ENCODE measurements around the gene HPN. TPM values are rescaled to one million over a fixed set of nuclear protein-coding genes. Genes with fewer than 3 reads are reported as not detected.

HPN gene
- total and polyA plus RNA-seq, 10 of the 15 experiments (the other 5 are each of a cell fraction or from before 2014, with no cell fraction given) = 0.21 to 0.35 TPM; not detected in 8

DNA sequence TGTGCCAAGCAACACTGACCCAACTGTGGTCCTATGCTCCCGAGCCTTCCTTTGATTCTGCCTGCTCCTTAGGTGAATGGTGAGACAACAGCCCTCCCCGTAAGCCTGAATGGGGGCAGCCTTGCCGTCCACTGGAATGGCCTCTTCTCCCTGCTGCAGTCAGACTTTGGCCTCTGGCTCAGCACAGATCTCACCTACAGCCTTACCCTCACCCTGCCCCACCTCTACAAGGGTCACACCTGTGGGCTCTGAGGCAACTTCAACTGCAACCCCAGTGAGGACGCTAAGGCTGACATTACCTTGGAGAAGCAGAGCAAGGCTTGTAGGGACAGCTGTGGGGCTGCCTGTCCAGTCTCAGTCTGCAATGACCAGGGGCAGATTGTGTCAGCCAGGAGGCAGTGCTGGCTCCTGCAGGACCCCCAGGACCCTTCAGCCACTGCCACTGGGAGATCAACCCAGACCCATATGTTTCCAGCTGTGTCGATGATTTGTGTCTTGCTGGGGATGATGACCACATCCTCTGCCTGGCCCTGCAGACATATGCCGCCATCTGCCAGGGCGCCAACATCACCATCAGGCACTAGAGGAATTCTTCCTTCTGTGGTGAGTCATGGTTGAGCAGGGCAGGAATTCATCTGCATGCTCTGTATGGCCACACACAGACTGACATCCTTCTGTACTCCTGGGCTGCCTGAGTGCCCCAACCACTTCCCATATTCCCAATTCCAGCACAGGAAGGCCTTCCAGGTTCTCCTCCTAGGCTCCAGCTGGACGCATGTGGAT, 46.8 kb downstream of the HPN start:
- no peaks in the 10 kb centered on the region; a peak in 1 of 4 replicates for H3K27me3 ChIP-seq (replicated peaks in 1 of 2; ENCODE audit: control insufficient read depth in 2 of 2, insufficient read depth in 2 of 2, low read length in 1 of 2)
- H3K4me3 ChIP-seq = no peak overlapping the region
- no peaks in the 10 kb centered on the region for H4K20me1 ChIP-seq (ENCODE audit: control insufficient read depth, insufficient read depth)
- in situ Hi-C loops (cut with MboI) (no loop called here), intact Hi-C loops (cut with micrococcal nuclease; ENCODE audit: unreplicated experiment) (no loop called here)
- H2AFZ ChIP-seq (ENCODE audit: control insufficient read depth, low read depth, low read length) = no peak overlapping the region
- H3K36me3 ChIP-seq (ENCODE audit: control insufficient read depth in 2 of 2, insufficient read depth in 2 of 2, low read length in 1 of 2) = no peaks in the 10 kb centered on the region
- no peak for DNase-seq (ENCODE audit: low read depth, low spot score)
- FAIRE-seq = no peak
- no peak for TF ChIP-seq HDGF (IDR thresholded peaks at IDR 0.05)
- TF ChIP-seq TBL1XR1 (IDR thresholded peaks at IDR 0.05; ENCODE audit: low read depth, low read length) = no peak
- TF ChIP-seq SIN3A (IDR thresholded peaks at IDR 0.05; ENCODE audit: low read depth, low read length) = no peak
- TF ChIP-seq, protein P1, sequence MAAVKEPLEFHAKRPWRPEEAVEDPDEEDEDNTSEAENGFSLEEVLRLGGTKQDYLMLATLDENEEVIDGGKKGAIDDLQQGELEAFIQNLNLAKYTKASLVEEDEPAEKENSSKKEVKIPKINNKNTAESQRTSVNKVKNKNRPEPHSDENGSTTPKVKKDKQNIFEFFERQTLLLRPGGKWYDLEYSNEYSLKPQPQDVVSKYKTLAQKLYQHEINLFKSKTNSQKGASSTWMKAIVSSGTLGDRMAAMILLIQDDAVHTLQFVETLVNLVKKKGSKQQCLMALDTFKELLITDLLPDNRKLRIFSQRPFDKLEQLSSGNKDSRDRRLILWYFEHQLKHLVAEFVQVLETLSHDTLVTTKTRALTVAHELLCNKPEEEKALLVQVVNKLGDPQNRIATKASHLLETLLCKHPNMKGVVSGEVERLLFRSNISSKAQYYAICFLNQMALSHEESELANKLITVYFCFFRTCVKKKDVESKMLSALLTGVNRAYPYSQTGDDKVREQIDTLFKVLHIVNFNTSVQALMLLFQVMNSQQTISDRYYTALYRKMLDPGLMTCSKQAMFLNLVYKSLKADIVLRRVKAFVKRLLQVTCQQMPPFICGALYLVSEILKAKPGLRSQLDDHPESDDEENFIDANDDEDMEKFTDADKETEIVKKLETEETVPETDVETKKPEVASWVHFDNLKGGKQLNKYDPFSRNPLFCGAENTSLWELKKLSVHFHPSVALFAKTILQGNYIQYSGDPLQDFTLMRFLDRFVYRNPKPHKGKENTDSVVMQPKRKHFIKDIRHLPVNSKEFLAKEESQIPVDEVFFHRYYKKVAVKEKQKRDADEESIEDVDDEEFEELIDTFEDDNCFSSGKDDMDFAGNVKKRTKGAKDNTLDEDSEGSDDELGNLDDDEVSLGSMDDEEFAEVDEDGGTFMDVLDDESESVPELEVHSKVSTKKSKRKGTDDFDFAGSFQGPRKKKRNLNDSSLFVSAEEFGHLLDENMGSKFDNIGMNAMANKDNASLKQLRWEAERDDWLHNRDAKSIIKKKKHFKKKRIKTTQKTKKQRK (IDR thresholded peaks at IDR 0.05; ENCODE audit: low read depth, low read length) = no peak
- TF ChIP-seq RFX5 (IDR thresholded peaks at IDR 0.05; ENCODE audit: low read depth, low read length) = no peak
- TF ChIP-seq ZNF622 (IDR thresholded peaks at IDR 0.05) = no peak
- no peak for TF ChIP-seq ETV6 (conservative IDR thresholded peaks at IDR 0.05 in 1 of 2, IDR thresholded peaks at IDR 0.05 in 1 of 2; ENCODE audit: borderline replicate concordance in 1 of 2, low read depth in 1 of 2)
- TF ChIP-seq BRCA1 (IDR thresholded peaks at IDR 0.05; ENCODE audit: low read depth, low read length) = no peak
- no peak for TF ChIP-seq HDAC2 (IDR thresholded peaks at IDR 0.05)
- no peak for TF ChIP-seq WRNIP1 (IDR thresholded peaks at IDR 0.05; ENCODE audit: borderline replicate concordance, low read depth, low read length)
- TF ChIP-seq, protein P2, sequence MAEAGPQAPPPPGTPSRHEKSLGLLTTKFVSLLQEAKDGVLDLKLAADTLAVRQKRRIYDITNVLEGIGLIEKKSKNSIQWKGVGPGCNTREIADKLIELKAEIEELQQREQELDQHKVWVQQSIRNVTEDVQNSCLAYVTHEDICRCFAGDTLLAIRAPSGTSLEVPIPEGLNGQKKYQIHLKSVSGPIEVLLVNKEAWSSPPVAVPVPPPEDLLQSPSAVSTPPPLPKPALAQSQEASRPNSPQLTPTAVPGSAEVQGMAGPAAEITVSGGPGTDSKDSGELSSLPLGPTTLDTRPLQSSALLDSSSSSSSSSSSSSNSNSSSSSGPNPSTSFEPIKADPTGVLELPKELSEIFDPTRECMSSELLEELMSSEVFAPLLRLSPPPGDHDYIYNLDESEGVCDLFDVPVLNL (IDR thresholded peaks at IDR 0.05; ENCODE audit: low read depth, low read length) = no peak
- TF ChIP-seq, protein P3, sequence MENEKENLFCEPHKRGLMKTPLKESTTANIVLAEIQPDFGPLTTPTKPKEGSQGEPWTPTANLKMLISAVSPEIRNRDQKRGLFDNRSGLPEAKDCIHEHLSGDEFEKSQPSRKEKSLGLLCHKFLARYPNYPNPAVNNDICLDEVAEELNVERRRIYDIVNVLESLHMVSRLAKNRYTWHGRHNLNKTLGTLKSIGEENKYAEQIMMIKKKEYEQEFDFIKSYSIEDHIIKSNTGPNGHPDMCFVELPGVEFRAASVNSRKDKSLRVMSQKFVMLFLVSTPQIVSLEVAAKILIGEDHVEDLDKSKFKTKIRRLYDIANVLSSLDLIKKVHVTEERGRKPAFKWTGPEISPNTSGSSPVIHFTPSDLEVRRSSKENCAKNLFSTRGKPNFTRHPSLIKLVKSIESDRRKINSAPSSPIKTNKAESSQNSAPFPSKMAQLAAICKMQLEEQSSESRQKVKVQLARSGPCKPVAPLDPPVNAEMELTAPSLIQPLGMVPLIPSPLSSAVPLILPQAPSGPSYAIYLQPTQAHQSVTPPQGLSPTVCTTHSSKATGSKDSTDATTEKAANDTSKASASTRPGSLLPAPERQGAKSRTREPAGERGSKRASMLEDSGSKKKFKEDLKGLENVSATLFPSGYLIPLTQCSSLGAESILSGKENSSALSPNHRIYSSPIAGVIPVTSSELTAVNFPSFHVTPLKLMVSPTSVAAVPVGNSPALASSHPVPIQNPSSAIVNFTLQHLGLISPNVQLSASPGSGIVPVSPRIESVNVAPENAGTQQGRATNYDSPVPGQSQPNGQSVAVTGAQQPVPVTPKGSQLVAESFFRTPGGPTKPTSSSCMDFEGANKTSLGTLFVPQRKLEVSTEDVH (IDR thresholded peaks at IDR 0.05; ENCODE audit: low read depth, partially characterized antibody) = no peak
- TF ChIP-seq MEF2B (IDR thresholded peaks at IDR 0.05; ENCODE audit: partially characterized antibody, poor library complexity, severe bottlenecking) = no peak
- ChIA-PET SMC1A (ENCODE audit: uncharacterized antibody, unreplicated experiment) (interaction anchor here (1.0 to 3.3 kb wide), 3 partner anchors 18 to 21 kb away, joined by 8 to 31 read pairs (median 17); no protein-coding TSS in a partner anchor), POLR2A (no interaction called here), RAD21 (ENCODE audit: unreplicated experiment) (interaction anchor here (0.5 kb wide), 1 partner anchor 54 kb away, joined by 4 read pairs; no protein-coding TSS in a partner anchor), CTCF (interaction anchor here (1.0 to 4.4 kb wide), 4 partner anchors 18 to 30 kb away, joined by 3 to 66 read pairs (median 4); no protein-coding TSS in a partner anchor)
- H3K9me3 ChIP-seq (replicated peaks; ENCODE audit: control insufficient read depth, insufficient read depth, low read length) = no peaks in the 10 kb centered on the region
- H3K79me2 ChIP-seq (ENCODE audit: control insufficient read depth, insufficient read depth, low read length) = no peaks in the 10 kb centered on the region
- H3K4me2 ChIP-seq (ENCODE audit: control insufficient read depth, insufficient read depth) = no peak overlapping the region
- no peak overlapping the region for H3K27ac ChIP-seq (ENCODE audit: control insufficient read depth, insufficient read depth)
- peaks cover 21% of the 10 kb centered on the region for H3K4me1 ChIP-seq (ENCODE audit: control insufficient read depth, insufficient read depth, low read length)
- no peak overlapping the region for H3K9ac ChIP-seq (ENCODE audit: control insufficient read depth, insufficient read depth, low read length)
- no TSS peak for BruUV-seq (replicated peaks)
- 62% methylated on average over 8 of the region's 8 CpGs for WGBS (ENCODE audit: insufficient coverage, insufficient replicate concordance, low lambda C conversion rate, missing lambda C conversion rate)
- no peak for ATAC-seq
